Thoracic aorta (tissue), 2 donors: ENCODE results near the gene SHCBP1L. TPM values are rescaled to one million over a fixed set of nuclear protein-coding genes. Genes with fewer than 3 reads are reported as not detected.

Source experiments
- ATAC-seq: fragments of 150-250 bp; one replicate; pipeline ENCODE4 v1.8.0; 2017; ENCODE audit warnings: low read depth; ENCODE audit not compliant: insufficient number of reproducible peaks, low FRiP score
- DNase-seq: peaks from one replicate; pipeline ENCODE4 v3.0.0-alpha.2; 2020; ENCODE audit warnings: low spot score
- H3K27ac ChIP-seq, 2 donors: fragments of 200-600 bp; sonication (generic); 1 replicate in 1 of 2; 2 replicates in 1 of 2; pipeline ENCODE4 v1.5.1; 2016; ENCODE audit warnings: mild to moderate bottlenecking in 2 of 2, moderate library complexity in 2 of 2
- H3K27me3 ChIP-seq: fragments of 200-600 bp; sonication (generic); replicated peaks from 2 replicates; pipeline ENCODE4 v1.6.0; 2016; ENCODE audit warnings: mild to moderate bottlenecking; ENCODE audit not compliant: insufficient read depth
- H3K36me3 ChIP-seq: fragments of 200-600 bp; sonication (generic); one replicate; pipeline ENCODE4 v1.5.1; 2016
- H3K4me1 ChIP-seq, 2 donors: fragments of 200-600 bp; sonication (generic); 1 replicate in 1 of 2; 2 replicates in 1 of 2; pipeline versions ENCODE4 v1.5.1 to v1.6.0; 2016; ENCODE audit warnings: low read depth in 2 of 2, mild to moderate bottlenecking in 1 of 2; ENCODE audit not compliant: control insufficient read depth in 1 of 2
- H3K4me3 ChIP-seq: fragments of 200-600 bp; sonication (generic); 2 replicates; pipeline ENCODE4 v1.5.1; 2016; ENCODE audit warnings: mild to moderate bottlenecking
- H3K9me3 ChIP-seq: fragments of 200-600 bp; sonication (generic); 2 replicates; pipeline ENCODE4 v1.5.1; 2016
- total RNA-seq, 2 donors: library from RNA; depleted of rRNA; stranded (reverse); fragments of >200 nt; gene quantifications; one replicate each; pipeline versions ENCODE4 v1.1.0 to v1.2.3, GENCODE V29; 2016
- TF ChIP-seq, protein P1 (sequence below): fragments of 200-600 bp; sonication (generic); IDR thresholded peaks from one replicate; pipeline ENCODE4 v1.5.1; 2019; ENCODE audit warnings: antibody characterized with exemption

The SHCBP1L gene
- total RNA-seq, 2 donors from 2014 or later, result not detected

DNA sequence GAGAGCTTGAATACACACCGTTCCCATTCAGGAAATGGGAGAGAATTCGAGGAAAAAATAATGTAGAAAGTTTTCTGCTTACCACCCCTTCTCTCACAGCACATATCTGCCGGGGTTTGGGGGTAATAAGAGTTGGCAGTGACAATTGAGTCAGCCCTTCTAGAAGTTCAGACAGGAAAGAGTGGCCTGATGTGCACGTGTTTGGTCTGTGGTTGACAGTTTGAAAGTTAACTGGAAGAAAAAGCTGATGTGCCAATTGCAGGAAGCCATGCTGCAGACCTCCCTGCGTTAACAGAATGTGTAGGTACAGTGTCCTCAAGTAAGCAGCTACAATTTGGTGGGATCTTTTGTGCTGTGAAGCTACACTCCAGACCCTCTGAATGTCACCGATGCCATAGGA lies 63.0 kb downstream of the SHCBP1L start:
- DNase-seq, result no peak
- Histone ChIP-seq H3K27me3 (no peaks in the 10 kb centered on the region), H3K27ac (no peak overlapping the region), H3K36me3 (peaks cover 26% of the 10 kb centered on the region), H3K4me3 (no peak overlapping the region), H3K4me1 (no peaks in the 10 kb centered on the region), H3K9me3 (no peaks in the 10 kb centered on the region)
- no peak for ATAC-seq
- TF ChIP-seq, protein P1, sequence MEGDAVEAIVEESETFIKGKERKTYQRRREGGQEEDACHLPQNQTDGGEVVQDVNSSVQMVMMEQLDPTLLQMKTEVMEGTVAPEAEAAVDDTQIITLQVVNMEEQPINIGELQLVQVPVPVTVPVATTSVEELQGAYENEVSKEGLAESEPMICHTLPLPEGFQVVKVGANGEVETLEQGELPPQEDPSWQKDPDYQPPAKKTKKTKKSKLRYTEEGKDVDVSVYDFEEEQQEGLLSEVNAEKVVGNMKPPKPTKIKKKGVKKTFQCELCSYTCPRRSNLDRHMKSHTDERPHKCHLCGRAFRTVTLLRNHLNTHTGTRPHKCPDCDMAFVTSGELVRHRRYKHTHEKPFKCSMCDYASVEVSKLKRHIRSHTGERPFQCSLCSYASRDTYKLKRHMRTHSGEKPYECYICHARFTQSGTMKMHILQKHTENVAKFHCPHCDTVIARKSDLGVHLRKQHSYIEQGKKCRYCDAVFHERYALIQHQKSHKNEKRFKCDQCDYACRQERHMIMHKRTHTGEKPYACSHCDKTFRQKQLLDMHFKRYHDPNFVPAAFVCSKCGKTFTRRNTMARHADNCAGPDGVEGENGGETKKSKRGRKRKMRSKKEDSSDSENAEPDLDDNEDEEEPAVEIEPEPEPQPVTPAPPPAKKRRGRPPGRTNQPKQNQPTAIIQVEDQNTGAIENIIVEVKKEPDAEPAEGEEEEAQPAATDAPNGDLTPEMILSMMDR, result no peak

DNA sequence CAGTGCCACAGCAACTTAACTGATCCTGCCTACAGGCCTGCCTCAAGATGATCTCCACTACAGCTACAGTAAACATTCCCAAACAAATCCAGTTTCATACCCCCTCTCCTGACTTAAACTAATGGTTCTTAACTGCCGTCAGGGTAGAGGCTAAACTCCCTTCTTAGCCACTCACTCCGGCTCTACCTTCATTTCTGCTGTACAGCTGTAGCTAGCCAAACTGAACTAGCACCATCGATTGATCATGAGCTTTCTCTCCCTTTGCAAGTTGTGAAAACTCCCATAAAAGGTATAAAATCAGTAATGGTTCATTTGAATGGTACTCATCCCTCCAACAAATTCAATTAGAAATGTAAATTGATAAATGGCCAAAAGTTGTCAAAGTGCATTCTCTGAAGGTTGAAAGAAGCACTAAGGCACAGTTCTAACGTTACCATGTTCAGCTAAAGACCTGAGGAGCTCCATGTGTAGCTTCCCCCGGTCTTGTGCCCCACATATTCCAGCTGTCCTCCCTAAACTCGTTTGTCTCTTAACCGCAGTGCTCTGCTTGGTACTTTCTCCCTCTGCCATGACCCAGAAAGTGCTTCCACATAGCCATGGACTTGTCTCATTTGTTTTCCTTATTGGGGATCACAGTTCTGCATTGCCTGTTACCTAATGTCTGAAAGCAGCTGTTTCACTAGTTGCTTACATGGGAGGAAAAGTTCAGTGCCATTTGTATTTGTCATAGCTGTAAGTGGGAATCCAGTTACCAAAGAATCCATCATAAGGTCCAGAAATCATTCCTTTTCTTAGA lies 64.0 kb downstream of the SHCBP1L start:
- TF ChIP-seq, protein P1, result no peak
- Histone ChIP-seq H3K27me3 (no peaks in the 10 kb centered on the region), H3K9me3 (no peaks in the 10 kb centered on the region), H3K4me3 (no peak overlapping the region), H3K27ac (no peak overlapping the region), H3K36me3 (peaks cover 33% of the 10 kb centered on the region), H3K4me1 (no peaks in the 10 kb centered on the region)
- no peak for ATAC-seq
- DNase-seq, result no peak

DNA sequence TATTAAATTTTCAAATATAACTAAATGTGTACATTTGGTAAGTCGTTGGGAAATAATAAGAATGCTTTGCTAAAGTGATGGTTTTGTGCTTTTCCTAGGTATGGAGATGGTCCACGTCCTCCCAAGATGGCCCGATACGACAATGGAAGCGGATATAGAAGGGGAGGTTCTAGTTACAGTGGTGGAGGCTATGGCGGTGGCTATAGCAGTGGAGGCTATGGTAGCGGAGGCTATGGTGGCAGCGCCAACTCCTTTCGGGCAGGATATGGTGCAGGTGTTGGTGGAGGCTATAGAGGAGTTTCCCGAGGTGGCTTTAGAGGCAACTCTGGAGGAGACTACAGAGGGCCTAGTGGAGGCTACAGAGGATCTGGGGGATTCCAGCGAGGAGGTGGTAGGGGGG lies 66.0 kb downstream of the SHCBP1L start:
- TF ChIP-seq, protein P1, result no peak
- no peak overlapping the region for H3K27ac ChIP-seq
- H3K4me3 ChIP-seq, result no peak overlapping the region
- no peaks in the 10 kb centered on the region for H3K9me3 ChIP-seq
- H3K27me3 ChIP-seq, result no peaks in the 10 kb centered on the region
- no peaks in the 10 kb centered on the region for H3K4me1 ChIP-seq
- H3K36me3 ChIP-seq, result peaks cover 47% of the 10 kb centered on the region
- DNase-seq, result no peak
- no peak for ATAC-seq

DNA sequence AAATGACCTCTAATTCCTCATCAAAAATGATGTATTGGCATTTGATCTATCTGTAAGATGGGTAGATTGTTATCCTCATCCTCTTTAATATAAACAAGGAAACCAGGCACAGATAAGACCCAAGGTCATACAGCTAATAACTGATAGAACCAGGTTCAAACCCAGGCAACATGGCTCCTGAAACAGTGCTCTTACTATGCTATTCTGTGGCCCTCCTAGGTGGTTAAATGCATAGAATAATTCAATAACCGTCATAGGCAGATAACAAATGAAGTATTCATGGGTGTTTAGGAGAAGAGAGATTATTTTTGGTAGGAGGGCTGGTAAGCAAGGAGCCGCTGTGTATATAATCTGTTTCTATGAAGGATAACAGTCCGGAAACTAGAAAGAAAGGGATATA lies 67.4 kb downstream of the SHCBP1L start:
- TF ChIP-seq, protein P1, result no peak
- DNase-seq, result no peak
- Histone ChIP-seq H3K36me3 (peaks cover 61% of the 10 kb centered on the region), H3K27ac (no peak overlapping the region), H3K27me3 (no peaks in the 10 kb centered on the region), H3K4me3 (no peak overlapping the region), H3K9me3 (no peaks in the 10 kb centered on the region), H3K4me1 (no peaks in the 10 kb centered on the region)
- ATAC-seq, result no peak

DNA sequence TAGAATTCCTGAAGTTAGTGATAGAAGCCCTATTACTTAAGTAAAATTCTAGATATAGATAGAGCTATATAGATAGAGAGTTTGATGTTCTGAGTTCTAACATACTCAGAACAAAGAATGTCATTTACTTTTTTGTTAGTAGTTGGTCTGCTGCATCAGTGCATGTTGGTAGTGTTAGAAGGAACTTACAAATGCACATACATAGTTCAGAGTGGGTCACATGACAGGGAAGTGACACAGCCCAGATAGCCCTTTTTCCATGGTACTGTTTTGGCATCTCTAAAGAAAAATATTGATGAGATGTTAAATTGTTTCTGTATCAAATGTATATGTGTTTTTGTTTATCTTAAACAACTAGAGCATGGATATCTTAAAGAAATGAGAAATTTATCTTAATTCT lies 68.1 kb downstream of the SHCBP1L start:
- Histone ChIP-seq H3K4me3 (no peak overlapping the region), H3K9me3 (no peaks in the 10 kb centered on the region), H3K4me1 (no peaks in the 10 kb centered on the region), H3K36me3 (peaks cover 68% of the 10 kb centered on the region), H3K27ac (no peak overlapping the region), H3K27me3 (no peaks in the 10 kb centered on the region)
- ATAC-seq, result no peak
- TF ChIP-seq, protein P1, result no peak
- DNase-seq, result no peak
